ENCODE data around the gene RAB3C.

The RAB3C gene

GRCh38 chr5:58617241-58617640 is 34.4 kb downstream of the RAB3C start:
- TF ChIP-seq CTCF (IDR thresholded peaks at IDR 0.05) = no peak
- H3K27ac ChIP-seq = no peak overlapping the region
- no peak for DNase-seq (ENCODE audit: low spot score)
- no peak overlapping the region for H3K4me3 ChIP-seq

GRCh38 chr5:58620336-58620735 is 37.5 kb downstream of the RAB3C start:
- no peak for DNase-seq (ENCODE audit: low spot score)
- no peak for TF ChIP-seq CTCF (IDR thresholded peaks at IDR 0.05)
- H3K4me3 ChIP-seq = no peak overlapping the region
- H3K27ac ChIP-seq = no peak overlapping the region

- no peak for DNase-seq (ENCODE audit: low spot score)
- Histone ChIP-seq H3K27ac (no peak overlapping the region), H3K4me3 (no peak overlapping the region)
- no peak for TF ChIP-seq CTCF (IDR thresholded peaks at IDR 0.05)
Observed at GRCh38 chr5:58622936-58623871, 40.3 kb downstream of the RAB3C start.

GRCh38 chr5:58628626-58629025 is 45.8 kb downstream of the RAB3C start:
- no peak overlapping the region for H3K4me3 ChIP-seq
- H3K27ac ChIP-seq = peak overlapping the region in 1 of 2 donors; percentile 16
- DNase-seq (ENCODE audit: low spot score) = no peak
- TF ChIP-seq CTCF (IDR thresholded peaks at IDR 0.05) = no peak

- no peak for TF ChIP-seq CTCF (IDR thresholded peaks at IDR 0.05)
- H3K27ac ChIP-seq = no peak overlapping the region
- no peak for DNase-seq (ENCODE audit: low spot score)
- no peak overlapping the region for H3K4me3 ChIP-seq
Observed at GRCh38 chr5:58629271-58630159, 46.6 kb downstream of the RAB3C start.

- TF ChIP-seq CTCF (IDR thresholded peaks at IDR 0.05) = no peak
- no peak for DNase-seq (ENCODE audit: low spot score)
- no peak overlapping the region for H3K27ac ChIP-seq
Observed at GRCh38 chr5:58631895-58632294, 49.0 kb downstream of the RAB3C start.

More at GRCh38 chr5:58631895-58632294, 49.0 kb downstream of the RAB3C start:
- no peak overlapping the region for H3K4me3 ChIP-seq

All from coronary artery (tissue), 2 donors.